GM20000 (cell line): Measurements from ENCODE around the gene SYT1.
"Not testable (repeated sequence)": the region's sequence is repeated elsewhere in the genome, so short reads cannot be mapped to it uniquely, and the experiment has no call there.

Experiments
- DNase-seq: peaks from one replicate; pipeline ENCODE4 v3.0.0; 2012; ENCODE audit warnings: low spot score
- CTCF ChIP-seq: IDR thresholded peaks from 2 replicates; pipeline ENCODE4 v1.5.1; 2012; ENCODE audit warnings: mild to moderate bottlenecking, control low read depth; ENCODE audit errors: extremely low read depth, missing control alignments

The SYT1 gene

GRCh38 chr12:79021021-79021420 is 156.4 kb downstream of the SYT1 start:
- no peak for DNase-seq
- no peak for TF ChIP-seq CTCF

GRCh38 chr12:79023261-79023660 is 158.7 kb downstream of the SYT1 start:
- DNase-seq = no peak
- TF ChIP-seq CTCF = no peak

- DNase-seq = no peak
Observed at GRCh38 chr12:79023784-79024183, 159.2 kb downstream of the SYT1 start.

GRCh38 chr12:79033788-79034187 is 169.2 kb downstream of the SYT1 start:
- no peak for DNase-seq
- TF ChIP-seq CTCF = no peak

More at GRCh38 chr12:79023784-79024183, 159.2 kb downstream of the SYT1 start:
- no peak for TF ChIP-seq CTCF

GRCh38 chr12:79044748-79045147 is 180.2 kb downstream of the SYT1 start:
- DNase-seq = not testable (repeated sequence)

GRCh38 chr12:79045149-79045703 is 180.7 kb downstream of the SYT1 start:
- not testable (repeated sequence) for DNase-seq

- no peak for DNase-seq
- no peak for TF ChIP-seq CTCF
Observed at GRCh38 chr12:79046021-79046420, 181.4 kb downstream of the SYT1 start.

GRCh38 chr12:79048962-79049361 is 184.4 kb downstream of the SYT1 start:
- no peak for DNase-seq
- TF ChIP-seq CTCF = no peak

GRCh38 chr12:79053394-79053793 is 188.8 kb downstream of the SYT1 start:
- no peak for TF ChIP-seq CTCF
- no peak for DNase-seq
